H1 (cell line): Measurements from ENCODE around the gene DAP. TPM values are rescaled to one million over a fixed set of nuclear protein-coding genes. Genes with fewer than 3 reads are reported as not detected.

Experiments
- CTCF ChIA-PET: fragments of 300-600 bp; sonication (Branson Sonifier 250); formaldehyde crosslinking; loops from one replicate; lab custom pipeline; 2021; ENCODE audit not compliant: partially characterized antibody; lab: Charles Lee
- POLR2A ChIA-PET: fragments of 300-600 bp; sonication (Branson Sonifier 250); formaldehyde crosslinking; loops from one replicate; lab custom pipeline; 2021; ENCODE audit warnings: inconsistent platforms; ENCODE audit not compliant: partially characterized antibody; lab: Charles Lee
- DNase-seq, 2 experiments: peaks; one replicate each; pipeline versions ENCODE4 v3.0.0 to v3.0.0-alpha.2; 2010 to 2022; ENCODE audit warnings: low spot score in 2 of 2, low read depth in 1 of 2, mixed read lengths in 1 of 2
- FAIRE-seq: peaks from 2 replicates; lab custom pipeline; 2011; peaks lifted over from hg19 to GRCh38; lab: Jason Lieb, UNC
- H2AFZ ChIP-seq: 2 replicates; pipeline ENCODE4 v1.8.1; 2012; ENCODE audit warnings: low read length, inconsistent platforms
- H2AK5ac ChIP-seq: 2 replicates; pipeline ENCODE4 v1.6.1; 2013; ENCODE audit warnings: low read depth, low read length
- H2BK120ac ChIP-seq: replicated peaks from 2 replicates; pipeline ENCODE3; 2013; ENCODE audit warnings: low read depth, low read length, inconsistent platforms
- H2BK12ac ChIP-seq: 2 replicates; pipeline ENCODE4 v1.6.1; 2013; ENCODE audit warnings: low read depth, low read length
- H2BK15ac ChIP-seq: 2 replicates; pipeline ENCODE4 v1.6.1; 2013; ENCODE audit warnings: low read length
- H2BK20ac ChIP-seq: 2 replicates; pipeline ENCODE4 v1.6.1; 2013; ENCODE audit warnings: low read length
- H2BK5ac ChIP-seq: 2 replicates; pipeline ENCODE4 v1.6.1; 2013; ENCODE audit warnings: low read depth, low read length
- H3K14ac ChIP-seq: 2 replicates; pipeline ENCODE4 v1.6.1; 2013; ENCODE audit warnings: inconsistent platforms; ENCODE audit not compliant: insufficient read length
- H3K18ac ChIP-seq: 2 replicates; pipeline ENCODE4 v1.6.1; 2013; ENCODE audit warnings: low read length; ENCODE audit errors: extremely low read depth
- H3K23ac ChIP-seq: 2 replicates; pipeline ENCODE4 v1.6.1; 2013; ENCODE audit warnings: inconsistent platforms; ENCODE audit not compliant: insufficient read length
- H3K23me2 ChIP-seq: 2 replicates; pipeline ENCODE4 v1.6.1; 2013; ENCODE audit warnings: low read depth, low read length
- H3K27ac ChIP-seq: 2 replicates; pipeline ENCODE4 v1.6.1; 2011; ENCODE audit warnings: low read depth, low read length, inconsistent platforms
- H3K27me3 ChIP-seq, 4 experiments: replicated peaks in 1 of 4; 1 replicate in 1 of 4; 2 replicates in 3 of 4; pipeline versions ENCODE4 v1.6.1 to v1.8.1; 2011 to 2013; ENCODE audit warnings: low read length in 3 of 4, mild to moderate bottlenecking in 3 of 4, inconsistent platforms in 2 of 4, mixed read lengths in 2 of 4, moderate library complexity in 1 of 4; ENCODE audit not compliant: control insufficient read depth in 3 of 4, insufficient read depth in 3 of 4; ENCODE audit errors: extremely low read depth in 1 of 4
- H3K36me3 ChIP-seq, 4 experiments: 2 replicates each; pipeline versions ENCODE4 v1.6.1 to v1.8.1; 2011 to 2013; ENCODE audit warnings: mild to moderate bottlenecking in 4 of 4, low read length in 3 of 4, moderate library complexity in 2 of 4, control low read depth in 1 of 4, inconsistent platforms in 1 of 4; ENCODE audit not compliant: insufficient read depth in 4 of 4, control insufficient read depth in 2 of 4
- H3K4ac ChIP-seq: replicated peaks from 2 replicates; pipeline ENCODE3; 2013; ENCODE audit warnings: low read length, low read depth, mixed read lengths, inconsistent platforms; ENCODE audit not compliant: insufficient read length
- H3K4me1 ChIP-seq, 4 experiments: replicated peaks in 1 of 4; 1 replicate in 1 of 4; 2 replicates in 3 of 4; pipeline versions ENCODE4 v1.6.1 to v1.8.1; 2011 to 2013; ENCODE audit warnings: low read length in 3 of 4, inconsistent platforms in 2 of 4, mixed read lengths in 1 of 4; ENCODE audit not compliant: insufficient read depth in 4 of 4, control insufficient read depth in 3 of 4
- H3K4me2 ChIP-seq, 2 experiments: 2 replicates each; pipeline versions ENCODE4 v1.6.1 to v1.8.1; 2011 to 2013; ENCODE audit warnings: low read depth in 2 of 2, low read length in 2 of 2, control low read depth in 1 of 2, inconsistent platforms in 1 of 2, mild to moderate bottlenecking in 1 of 2; ENCODE audit not compliant: insufficient read depth in 1 of 2
- H3K4me3 ChIP-seq, 4 experiments: fragments of 200-600, 300-600 bp in 1 of 4; sonication (generic), shearing (Covaris generic), sonication (Bioruptor Twin) in 1 of 4; 2 replicates each; pipeline versions ENCODE4 v1.5.1 to v1.8.1; 2011 to 2016; ENCODE audit warnings: low read length in 4 of 4, low read depth in 3 of 4, control low read depth in 2 of 4, inconsistent platforms in 2 of 4, mild to moderate bottlenecking in 2 of 4, mixed read lengths in 1 of 4, moderate library complexity in 1 of 4; ENCODE audit not compliant: insufficient read depth in 2 of 4; ENCODE audit errors: extremely low read depth in 1 of 4
- H3K56ac ChIP-seq: replicated peaks from 2 replicates; pipeline ENCODE3; 2013; ENCODE audit warnings: low read depth, mild to moderate bottlenecking, mixed read lengths, low read length, inconsistent platforms; ENCODE audit not compliant: insufficient read length
- H3K79me1 ChIP-seq: 2 replicates; pipeline ENCODE4 v1.6.1; 2013; ENCODE audit warnings: low read depth, low read length, control low read depth
- H3K79me2 ChIP-seq, 2 experiments: 2 replicates each; pipeline versions ENCODE4 v1.6.1 to v1.8.1; 2012 to 2013; ENCODE audit warnings: low read length in 2 of 2, mild to moderate bottlenecking in 2 of 2, inconsistent platforms in 1 of 2; ENCODE audit not compliant: insufficient read depth in 2 of 2, control insufficient read depth in 1 of 2
- H3K9ac ChIP-seq, 4 experiments: replicated peaks in 1 of 4; 1 replicate in 1 of 4; 2 replicates in 3 of 4; pipeline versions ENCODE4 v1.6.1 to v1.8.1; 2011 to 2013; ENCODE audit warnings: low read depth in 3 of 4, low read length in 3 of 4, control low read depth in 2 of 4, mild to moderate bottlenecking in 2 of 4, moderate library complexity in 2 of 4, inconsistent platforms in 1 of 4; ENCODE audit errors: extremely low read depth in 1 of 4
- H3K9me3 ChIP-seq, 2 experiments: 2 replicates each; pipeline versions ENCODE4 v1.6.1 to v1.8.1; 2012 to 2013; ENCODE audit warnings: mild to moderate bottlenecking in 2 of 2, moderate library complexity in 2 of 2, control low read depth in 1 of 2, inconsistent platforms in 1 of 2, low read depth in 1 of 2, low read length in 1 of 2, mixed read lengths in 1 of 2; ENCODE audit not compliant: insufficient read depth in 2 of 2
- H4K20me1 ChIP-seq, 2 experiments: replicated peaks in 1 of 2; 2 replicates each; pipeline versions ENCODE3 to v1.8.1; 2011 to 2013; ENCODE audit warnings: inconsistent platforms in 2 of 2, low read length in 2 of 2, mild to moderate bottlenecking in 1 of 2; ENCODE audit not compliant: insufficient read depth in 2 of 2, control insufficient read depth in 1 of 2
- H4K5ac ChIP-seq: 2 replicates; pipeline ENCODE4 v1.6.1; 2013; ENCODE audit warnings: low read length, low read depth, mixed read lengths, inconsistent platforms; ENCODE audit not compliant: insufficient read length
- H4K8ac ChIP-seq: 2 replicates; pipeline ENCODE4 v1.8.0; 2013; ENCODE audit warnings: mild to moderate bottlenecking, moderate library complexity, low read length, inconsistent platforms; ENCODE audit not compliant: insufficient read depth; ENCODE audit errors: extremely low read depth
- H4K91ac ChIP-seq: replicated peaks from 2 replicates; pipeline ENCODE3; 2013; ENCODE audit warnings: low read length, mixed read lengths, inconsistent platforms; ENCODE audit not compliant: insufficient read length
- BCL11A ChIP-seq, 2 experiments: IDR thresholded peaks; one replicate each; pipeline ENCODE4 v1.6.1; 2011; ENCODE audit warnings: low read depth in 2 of 2, low read length in 2 of 2, mild to moderate bottlenecking in 2 of 2
- E2F6 ChIP-seq: IDR thresholded peaks from 2 replicates; pipeline ENCODE4 v1.6.1; 2012; ENCODE audit warnings: inconsistent platforms
- NRF1 ChIP-seq: IDR thresholded peaks from 2 replicates; pipeline ENCODE4 v1.6.1; 2011; ENCODE audit warnings: mild to moderate bottlenecking, low read depth, low read length, improper control_type of control experiment
- SUZ12 ChIP-seq: fragments of 200-600 bp; sonication (generic); IDR thresholded peaks from 2 replicates; pipeline ENCODE4 v1.6.1; 2012; ENCODE audit warnings: mild to moderate bottlenecking, inconsistent platforms, low read length, moderate library complexity, mixed read lengths
- WGBS, 2 experiments: shearing (Covaris generic) in 1 of 2; methylation state at CpG; one replicate each; pipeline versions ENCODE4 v1.1.6 to v1.1.7; 2013 to 2015; ENCODE audit warnings: low lambda C conversion rate in 2 of 2, mixed read lengths in 2 of 2, inconsistent platforms in 1 of 2, low coverage in 1 of 2, missing lambda C conversion rate in 1 of 2; ENCODE audit not compliant: insufficient replicate concordance in 2 of 2, insufficient coverage in 1 of 2, insufficient read length in 1 of 2; ENCODE audit errors: extremely low coverage in 1 of 2, missing lambda C conversion rate in 1 of 2; 5-methylcytosine and 5-hydroxymethylcytosine counted together
- polyA plus RNA-seq, 7 experiments: library from polyadenylated mRNA; depleted of rRNA in 3 of 7; stranded (reverse) in 5 of 7; unstranded in 2 of 7; fragments of >200 nt in 5 of 7; fragments of 200-250 nt in 2 of 7; gene quantifications; 1 replicate in 5 of 7; 2 replicates in 1 of 7; 4 replicates in 1 of 7; pipeline versions ENCODE4 v1.2.1 to v1.2.3, GENCODE V29; 2011 to 2013; ENCODE audit warnings: missing spikeins in 2 of 7, mixed read lengths in 2 of 7
- total RNA-seq: library from RNA; stranded (reverse); fragmentation: NEBNext Ultra II Directional; extraction: Animal tissue kit (Norgen Biotek cat#: 25700); gene quantifications from 2 replicates; pipeline ENCODE4 v1.2.1, GENCODE V29; 2021

Gene DAP
- total and polyA plus RNA-seq, 2 of the 8 experiments (the other 6 are each of a cell fraction or from before 2014, with no cell fraction given): 26.2 to 44.4 TPM

- no peak overlapping the region for H3K18ac ChIP-seq
- no peaks in the 10 kb centered on the region for H3K9me3 ChIP-seq
- no peak overlapping the region for H2BK120ac ChIP-seq
- no peaks in the 10 kb centered on the region for H3K36me3 ChIP-seq
- H4K20me1 ChIP-seq: no peaks in the 10 kb centered on the region
- no peak overlapping the region for H3K4me2 ChIP-seq
- no peak overlapping the region for H3K27ac ChIP-seq
- no peak overlapping the region for H3K4me3 ChIP-seq
- H3K14ac ChIP-seq: no peak overlapping the region
- H2BK20ac ChIP-seq: no peak overlapping the region
- H3K4ac ChIP-seq: no peak overlapping the region
- no peaks in the 10 kb centered on the region for H3K79me1 ChIP-seq
- CTCF ChIA-PET: interaction anchor here (0.8 to 1.8 kb wide), 7 partner anchors 10 to 96 kb away, joined by 3 to 6 read pairs (median 4); no protein-coding TSS in a partner anchor
- H3K9ac ChIP-seq: no peak overlapping the region
- H3K79me2 ChIP-seq: no peaks in the 10 kb centered on the region
- H4K91ac ChIP-seq: no peak overlapping the region
- no peaks in the 10 kb centered on the region; a peak in 1 of 7 replicates for H3K27me3 ChIP-seq
- H3K4me1 ChIP-seq: no peaks in the 10 kb centered on the region
- FAIRE-seq (no peak), DNase-seq (no peak)
- H2BK5ac ChIP-seq: no peak overlapping the region
- no peak overlapping the region for H2AK5ac ChIP-seq
- no peak overlapping the region for H4K8ac ChIP-seq
- TF ChIP-seq BCL11A (IDR thresholded peaks at IDR 0.05; ENCODE audit: low read depth in 2 of 2, low read length in 2 of 2): no peak
- no peak for TF ChIP-seq E2F6
- TF ChIP-seq NRF1: no peak
- TF ChIP-seq SUZ12: no peak
- no peak overlapping the region for H3K23ac ChIP-seq
- no peak overlapping the region for H4K5ac ChIP-seq
- no peaks in the 10 kb centered on the region for H3K23me2 ChIP-seq
- no peak overlapping the region for H2AFZ ChIP-seq
- no peak overlapping the region for H2BK12ac ChIP-seq
- H3K56ac ChIP-seq: no peak overlapping the region
- H2BK15ac ChIP-seq: no peak overlapping the region
- 88% methylated on average over 3 of the region's 3 CpGs; no CpG with 5 or more reads in 1 of the 2 experiments for WGBS, 2 experiments
- POLR2A ChIA-PET: no interaction called here
Measured at GRCh38 chr5:10768328-10768899, 7.4 kb upstream of the DAP start.
